Amniotic epithelial cell (primary cell): ENCODE results near the gene FRAT2.
A peak's percentile ranks its signal among the peaks of the same experiment; 100 is the strongest.

Experiments used
- DNase-seq: peaks from one replicate; pipeline ENCODE4 v3.0.0-alpha.2; 2010; ENCODE audit warnings: low read depth

Gene FRAT2, protein sequence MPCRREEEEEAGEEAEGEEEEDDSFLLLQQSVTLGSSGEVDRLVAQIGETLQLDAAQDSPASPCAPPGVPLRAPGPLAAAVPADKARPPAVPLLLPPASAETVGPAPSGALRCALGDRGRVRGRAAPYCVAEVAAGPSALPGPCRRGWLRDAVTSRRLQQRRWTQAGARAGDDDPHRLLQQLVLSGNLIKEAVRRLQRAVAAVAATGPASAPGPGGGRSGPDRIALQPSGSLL

GRCh38 chr10:97334370-97335175 is at the start of gene FRAT2:
Gene FRAT2 (minus strand): TSS chr10:97334729. CDS start chr10:97334572, 157 bp downstream.
- DNase-seq, result peak; percentile 89

DNA sequence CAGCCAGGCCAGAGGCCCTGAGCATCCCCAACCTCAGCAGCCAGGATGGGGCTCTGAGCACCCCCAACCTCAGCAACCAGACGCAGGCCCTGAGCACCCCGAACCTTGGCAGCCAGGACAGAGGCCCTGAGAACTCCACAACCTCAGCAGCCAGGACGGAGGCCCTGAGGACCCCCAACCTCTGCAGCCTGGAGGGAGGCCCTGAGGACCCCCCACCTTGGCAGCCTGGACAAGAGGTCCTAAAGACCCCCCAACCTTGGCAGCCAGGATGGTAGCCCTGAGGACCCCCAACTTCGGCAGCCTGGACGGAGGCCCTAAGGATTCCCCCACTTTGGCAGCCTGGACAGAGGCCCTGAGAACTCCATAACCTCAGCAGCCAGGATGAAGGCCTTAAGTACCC is 49.6 kb upstream of the FRAT2 start:
- DNase-seq, result no peak

- no peak for DNase-seq
Observed at GRCh38 chr10:97383159-97383558, 48.6 kb upstream of the FRAT2 start.

DNA sequence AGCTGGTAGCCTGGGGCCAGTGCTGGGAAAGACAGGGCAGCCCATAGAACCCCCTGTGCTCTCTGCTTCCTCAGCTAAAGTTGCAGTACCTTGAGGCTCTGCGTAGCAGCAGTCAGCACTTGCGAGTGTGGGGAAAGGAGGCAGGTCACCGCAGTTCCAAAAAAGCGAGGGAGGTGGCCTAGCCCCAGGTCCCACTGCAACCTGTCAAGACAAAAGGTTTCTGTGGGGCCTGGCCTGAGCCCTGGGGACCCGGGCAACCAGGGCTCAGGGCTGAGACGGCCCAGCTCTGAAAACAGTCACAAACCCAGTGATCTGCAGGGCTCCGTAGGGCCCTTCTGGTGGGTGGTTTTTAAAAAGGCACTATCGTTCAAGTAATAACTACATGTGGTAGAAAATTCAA is 47.1 kb upstream of the FRAT2 start:
- no peak for DNase-seq

DNA sequence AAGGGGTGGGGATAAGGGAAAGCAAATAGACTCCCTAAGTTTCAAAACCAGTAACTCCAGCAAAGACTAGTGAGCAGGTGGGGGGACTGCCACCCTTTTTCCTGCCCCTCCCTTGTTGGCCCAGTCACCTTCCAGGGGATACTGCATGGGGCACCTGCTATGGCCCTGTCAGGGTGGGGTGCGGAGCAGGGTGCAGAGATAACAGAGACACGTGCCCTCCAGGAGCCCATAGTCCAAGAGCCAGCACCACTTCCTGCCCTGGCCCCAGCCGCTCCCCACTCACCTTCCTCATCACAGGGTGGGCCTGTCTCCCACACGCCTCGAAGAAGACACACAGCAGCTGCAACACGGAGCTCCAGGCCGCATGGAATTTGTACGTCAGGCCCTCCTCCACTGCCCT is 46.0 kb upstream of the FRAT2 start:
- DNase-seq, result no peak

DNA sequence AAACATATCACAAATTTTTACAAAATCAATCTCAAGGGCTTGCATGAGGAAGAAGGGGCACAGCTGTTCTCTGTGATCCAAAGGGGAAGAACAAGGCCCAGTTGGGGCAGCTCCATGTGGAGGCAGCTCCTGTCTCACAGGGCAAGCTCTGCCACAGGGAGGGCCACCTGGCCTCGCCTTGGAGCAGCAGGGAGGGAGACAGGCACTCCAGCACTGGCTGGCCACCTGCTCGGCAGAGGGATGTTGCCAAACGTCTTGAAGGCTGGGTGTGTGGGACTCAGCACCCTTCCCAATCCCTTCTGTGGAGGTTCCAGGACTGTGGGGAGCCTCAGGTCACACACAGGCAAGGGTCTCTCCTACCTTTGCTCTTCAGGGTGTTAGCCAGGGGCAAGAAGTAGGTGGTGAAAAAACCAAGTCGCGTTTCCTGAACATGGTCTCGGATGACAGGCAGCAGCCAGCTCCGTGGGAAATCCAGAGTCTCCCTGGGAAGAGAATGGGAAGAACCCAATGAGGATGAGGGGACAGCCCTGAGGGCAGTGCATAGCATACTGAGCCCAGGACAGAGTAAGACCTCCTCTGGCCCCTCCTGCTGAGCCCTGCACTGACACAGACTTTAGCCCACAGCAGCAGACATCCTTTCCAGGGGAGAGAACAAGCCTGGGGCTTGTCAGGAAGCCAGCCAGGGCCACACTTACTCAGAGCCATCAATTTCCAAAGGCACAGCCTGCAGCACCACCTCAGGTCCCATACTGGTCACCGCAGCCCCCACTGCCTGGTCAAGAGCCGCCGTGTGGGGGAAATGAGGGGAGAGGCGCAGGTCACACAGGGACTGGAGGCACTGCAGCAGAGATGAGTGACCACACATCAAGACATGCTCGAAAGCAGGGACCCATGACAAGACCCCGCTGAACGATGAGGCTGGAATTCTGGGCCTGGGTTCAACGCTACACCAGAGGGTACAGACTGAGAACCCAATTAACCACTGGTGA is 44.7 kb upstream of the FRAT2 start:
- no peak for DNase-seq

DNA sequence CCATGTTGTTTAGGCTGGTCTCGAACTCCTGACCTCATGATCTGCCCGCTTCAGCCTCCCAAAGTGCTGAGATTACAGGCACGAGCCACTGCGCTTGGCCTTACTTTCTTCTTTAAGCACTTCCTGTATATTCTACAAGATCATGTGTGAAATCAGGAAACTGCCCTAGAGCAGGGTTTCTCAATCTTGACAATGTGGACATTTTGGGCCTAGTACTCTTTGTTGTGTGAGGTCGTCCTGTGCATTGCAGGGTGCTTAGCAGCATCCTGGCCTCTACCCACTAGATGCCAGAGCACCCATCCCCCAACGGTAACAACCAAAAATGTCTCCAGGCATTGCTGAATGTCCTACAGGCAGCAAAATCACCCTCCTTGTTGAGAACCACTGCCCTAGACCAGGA is 41.9 kb upstream of the FRAT2 start:
- DNase-seq, result peak; percentile 6

- DNase-seq, result no peak
Observed at GRCh38 chr10:97373456-97373855, 38.9 kb upstream of the FRAT2 start.

GRCh38 chr10:97372233-97372875 is 37.8 kb upstream of the FRAT2 start:
- DNase-seq, result no peak

DNA sequence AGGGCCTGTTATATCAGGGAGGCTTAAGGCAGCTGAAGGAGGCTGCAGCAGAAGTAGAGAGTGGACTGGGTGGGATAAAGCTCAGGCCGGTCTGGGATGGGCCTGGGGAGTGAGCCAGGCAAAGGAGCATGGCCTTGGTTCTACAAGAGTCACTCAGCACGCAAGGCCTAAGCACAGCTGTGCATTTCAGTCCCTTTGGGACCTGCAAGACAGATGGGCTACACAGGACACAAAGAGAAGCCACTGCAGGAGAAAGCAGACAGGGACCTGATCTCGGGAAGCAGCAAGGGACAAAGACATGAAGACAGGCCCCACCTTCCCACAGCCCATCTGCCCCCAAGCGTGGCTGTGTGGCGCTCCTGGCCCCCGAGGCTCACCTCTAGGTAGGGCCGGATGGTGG is 37.2 kb upstream of the FRAT2 start:
- DNase-seq, result no peak

GRCh38 chr10:97367126-97367649 is 32.7 kb upstream of the FRAT2 start:
- DNase-seq, result no peak

- DNase-seq, result no peak
Observed at GRCh38 chr10:97366572-97366971, 32.0 kb upstream of the FRAT2 start.

DNA sequence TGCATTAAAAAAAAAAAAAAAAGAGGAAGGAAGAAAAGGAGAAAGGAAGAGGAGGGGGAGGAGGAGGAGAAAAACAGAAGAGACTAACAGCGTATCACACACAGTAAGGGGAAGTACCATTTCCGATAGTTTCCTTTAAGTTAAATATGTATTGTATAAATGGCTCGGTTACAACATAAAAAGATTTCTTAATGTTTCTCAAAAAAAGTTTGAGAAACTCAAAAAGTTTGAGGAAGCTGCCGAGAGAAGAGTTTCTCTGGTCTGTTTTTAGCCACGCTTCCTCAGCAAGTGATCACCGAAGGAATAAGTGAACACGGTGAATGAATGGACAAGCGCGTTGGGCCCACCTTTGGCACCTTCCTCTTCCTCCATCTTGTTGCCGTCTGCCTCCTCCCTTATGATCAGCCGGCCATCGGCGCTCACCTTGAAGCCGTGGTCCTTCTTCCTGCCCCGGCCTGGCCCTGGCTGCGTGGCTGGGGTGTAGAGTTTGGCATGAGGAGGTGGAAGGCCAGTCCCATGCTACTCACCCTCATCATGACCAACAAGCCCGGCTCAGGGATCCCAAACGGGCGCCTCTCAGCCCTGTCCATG is 31.3 kb upstream of the FRAT2 start:
- DNase-seq, result no peak

DNA sequence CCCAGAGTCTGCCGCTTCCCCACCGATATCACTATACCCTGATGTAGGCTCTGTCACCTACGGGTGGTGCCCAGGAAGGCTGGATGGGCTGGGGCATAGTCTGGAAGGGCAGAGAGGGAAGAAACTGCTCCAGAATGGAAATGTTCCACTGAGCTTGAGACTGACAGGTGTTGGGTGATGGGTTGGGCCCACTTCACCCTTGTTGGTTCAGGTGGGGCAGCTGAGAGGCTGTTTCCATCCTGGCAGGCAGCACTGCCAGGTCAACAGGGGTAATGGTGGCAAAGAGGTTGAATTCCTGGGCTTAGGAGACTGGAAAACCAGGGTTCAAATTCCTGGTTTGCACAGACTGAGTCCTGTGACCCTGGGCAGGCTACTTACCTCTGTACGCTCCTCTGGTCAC is 28.5 kb upstream of the FRAT2 start:
- DNase-seq, result no peak

- no peak for DNase-seq
Observed at GRCh38 chr10:97362310-97363033, 27.9 kb upstream of the FRAT2 start.

DNA sequence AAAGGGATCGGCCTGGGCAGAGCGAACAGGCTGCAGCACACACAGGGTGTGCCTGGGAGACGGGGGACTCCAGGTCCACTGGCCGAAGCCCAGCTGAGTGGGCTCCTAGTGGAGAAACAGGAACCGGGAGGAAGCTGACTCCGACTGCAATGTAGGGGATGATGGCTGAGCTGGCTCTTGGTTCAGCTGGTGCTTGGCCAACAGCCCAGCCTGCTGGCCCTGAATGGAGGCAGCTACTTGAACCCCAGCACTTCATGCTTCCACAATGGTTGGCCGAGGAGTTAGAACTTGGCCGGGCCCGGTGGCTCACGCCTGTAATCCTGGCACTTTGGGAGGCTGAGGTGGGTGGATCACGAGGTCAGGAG is 27.0 kb upstream of the FRAT2 start:
- DNase-seq, result no peak

DNA sequence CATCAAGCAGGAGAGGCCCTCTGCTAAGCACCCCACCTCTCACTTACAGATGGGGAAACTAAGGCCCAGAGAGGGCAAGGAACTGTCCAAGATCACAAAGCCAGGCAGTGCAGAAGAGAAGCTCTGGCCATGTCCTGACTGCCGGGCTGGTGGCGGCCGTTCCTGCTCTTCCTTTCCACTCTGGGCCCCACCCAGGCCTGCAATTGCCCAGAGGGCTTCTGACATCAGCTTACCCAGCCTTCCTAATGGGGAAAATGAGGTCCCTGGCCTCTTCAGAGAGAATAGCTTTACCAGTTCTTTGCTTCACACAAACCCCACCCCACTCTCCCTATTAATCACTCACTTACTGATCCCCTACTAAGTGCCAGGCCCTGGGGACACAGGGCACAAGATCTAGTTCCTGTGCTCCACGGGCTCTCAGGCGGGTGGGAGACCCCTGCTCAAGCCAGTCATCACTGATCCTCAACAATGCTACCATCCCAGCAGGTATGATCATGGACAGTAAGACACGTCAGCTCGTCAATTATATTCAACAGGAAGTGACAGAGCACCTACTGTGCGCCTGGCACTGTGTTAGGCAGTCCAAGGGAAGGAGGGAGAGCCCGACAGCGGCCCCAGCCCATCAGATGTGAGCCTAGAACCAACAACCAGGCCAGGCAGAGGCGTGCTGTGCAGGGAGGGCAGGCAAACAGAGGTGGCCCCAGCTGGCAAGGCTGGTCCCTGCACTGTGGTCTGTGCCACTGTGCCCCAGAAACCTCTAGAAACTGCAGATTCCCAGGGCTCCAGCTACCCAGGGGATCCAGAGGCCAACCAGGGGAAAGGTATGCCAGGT is 26.4 kb upstream of the FRAT2 start:
- DNase-seq, result no peak

DNA sequence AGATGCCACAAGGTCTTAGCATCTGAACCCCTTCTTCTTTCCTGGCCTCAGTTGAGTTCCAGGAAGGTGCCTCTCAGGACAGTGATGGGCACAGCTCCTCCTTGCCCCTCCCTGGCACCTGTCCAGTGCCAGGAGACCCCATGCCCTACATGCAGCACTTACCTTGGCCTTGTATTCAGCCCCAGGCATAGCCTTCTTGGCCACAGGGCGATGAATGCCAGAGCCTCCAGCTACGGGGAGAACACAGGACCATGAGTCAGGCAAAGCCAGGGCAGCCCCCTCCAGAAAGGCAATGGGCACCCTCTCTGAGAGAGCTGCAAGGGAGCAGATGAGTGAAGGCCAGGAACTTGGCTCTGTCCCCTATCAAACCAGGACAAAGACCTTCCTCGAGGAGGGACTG is 24.3 kb upstream of the FRAT2 start:
- no peak for DNase-seq

DNA sequence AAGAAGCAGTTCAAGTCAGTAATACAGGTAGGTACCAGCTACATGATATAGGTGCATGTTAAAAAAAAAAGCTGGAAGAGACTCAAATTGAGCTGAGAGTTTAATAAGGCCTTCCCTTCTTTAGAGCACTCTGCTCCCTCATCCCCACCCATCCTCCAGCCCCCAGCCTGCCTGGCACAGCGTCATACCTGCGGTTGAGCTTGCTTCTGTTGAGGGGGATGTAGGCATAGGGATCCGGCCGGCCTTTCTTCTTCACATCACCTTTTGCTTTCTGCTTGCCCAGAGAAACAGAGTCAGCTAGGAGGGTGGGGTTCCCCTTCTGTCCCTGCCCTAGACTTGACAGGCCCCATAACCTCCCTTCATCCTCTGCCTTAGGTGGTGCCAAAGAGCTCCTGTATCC is 23.8 kb upstream of the FRAT2 start:
- DNase-seq, result no peak

GRCh38 chr10:97356918-97357317 is 22.4 kb upstream of the FRAT2 start:
- DNase-seq, result no peak
